Measurements from ENCODE around the gene CORIN.

GRCh38 chr4:47713129-47713834, 124.6 kb downstream of the CORIN start:
- no peak for TF ChIP-seq ZNF530 (CRISPR knock-in tag; IDR thresholded peaks at IDR 0.05; ENCODE audit: low read depth)
- TF ChIP-seq, protein P1, sequence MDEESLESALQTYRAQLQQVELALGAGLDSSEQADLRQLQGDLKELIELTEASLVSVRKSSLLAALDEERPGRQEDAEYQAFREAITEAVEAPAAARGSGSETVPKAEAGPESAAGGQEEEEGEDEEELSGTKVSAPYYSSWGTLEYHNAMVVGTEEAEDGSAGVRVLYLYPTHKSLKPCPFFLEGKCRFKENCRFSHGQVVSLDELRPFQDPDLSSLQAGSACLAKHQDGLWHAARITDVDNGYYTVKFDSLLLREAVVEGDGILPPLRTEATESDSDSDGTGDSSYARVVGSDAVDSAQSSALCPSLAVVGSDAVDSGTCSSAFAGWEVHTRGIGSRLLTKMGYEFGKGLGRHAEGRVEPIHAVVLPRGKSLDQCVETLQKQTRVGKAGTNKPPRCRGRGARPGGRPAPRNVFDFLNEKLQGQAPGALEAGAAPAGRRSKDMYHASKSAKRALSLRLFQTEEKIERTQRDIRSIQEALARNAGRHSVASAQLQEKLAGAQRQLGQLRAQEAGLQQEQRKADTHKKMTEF (CRISPR knock-in tag; IDR thresholded peaks at IDR 0.05), result no peak
- no peak for TF ChIP-seq NCOR1 (IDR thresholded peaks at IDR 0.05; ENCODE audit: borderline replicate concordance, low read length)
- TF ChIP-seq NCOA2 (CRISPR knock-in tag; IDR thresholded peaks at IDR 0.05), result no peak

All from HepG2 (cell line).